Astrocyte (in vitro differentiated cells and primary cell): ENCODE data around the gene SCAPER. TPM values are rescaled to one million over a fixed set of nuclear protein-coding genes. Genes with fewer than 3 reads are reported as not detected.
"Not testable (repeated sequence)": the region's sequence is repeated elsewhere in the genome, so short reads cannot be mapped to it uniquely, and the experiment has no call there.

Experiments
- DNase-seq: peaks from one replicate; pipeline ENCODE4 v3.0.0-alpha.2; 2010; ENCODE audit warnings: low read depth
- FAIRE-seq: peaks from 2 replicates; lab custom pipeline; 2011; peaks lifted over from hg19 to GRCh38; lab: Jason Lieb, UNC
- H2AFZ ChIP-seq: 2 replicates; pipeline ENCODE4 v1.6.0; 2012; ENCODE audit warnings: low read depth, low read length, inconsistent platforms
- H3K27ac ChIP-seq: 2 replicates; pipeline ENCODE4 v1.5.1; 2011; ENCODE audit warnings: low read depth, low read length, inconsistent platforms
- H3K27me3 ChIP-seq: 2 replicates; pipeline ENCODE4 v1.6.0; 2011; ENCODE audit warnings: low read length, inconsistent platforms; ENCODE audit not compliant: insufficient read depth
- H3K36me3 ChIP-seq: 2 replicates; pipeline ENCODE4 v1.5.1; 2011; ENCODE audit warnings: low read length, inconsistent platforms; ENCODE audit not compliant: insufficient read depth
- H3K4me1 ChIP-seq: 2 replicates; pipeline ENCODE4 v1.5.1; 2011; ENCODE audit warnings: low read length, inconsistent platforms; ENCODE audit not compliant: insufficient read depth
- H3K4me2 ChIP-seq: 2 replicates; pipeline ENCODE4 v1.6.0; 2012; ENCODE audit warnings: low read length, inconsistent platforms
- H3K4me3 ChIP-seq: 2 replicates; pipeline ENCODE4 v1.5.1; 2011; ENCODE audit warnings: low read depth, mild to moderate bottlenecking, low read length, inconsistent platforms; ENCODE audit not compliant: insufficient read depth
- H3K79me2 ChIP-seq: 2 replicates; pipeline ENCODE4 v1.6.0; 2012; ENCODE audit warnings: mild to moderate bottlenecking, low read length, inconsistent platforms; ENCODE audit not compliant: insufficient read depth
- H3K9ac ChIP-seq: 2 replicates; pipeline ENCODE4 v1.6.0; 2012; ENCODE audit warnings: mild to moderate bottlenecking, low read length, inconsistent platforms
- H3K9me3 ChIP-seq: 2 replicates; pipeline ENCODE4 v1.5.1; 2012; ENCODE audit warnings: low read depth, mild to moderate bottlenecking, low read length, inconsistent platforms; ENCODE audit not compliant: insufficient read depth
- H4K20me1 ChIP-seq: 2 replicates; pipeline ENCODE4 v1.6.0; 2012; ENCODE audit warnings: low read length, inconsistent platforms; ENCODE audit not compliant: insufficient read depth
- H3K27ac Mint-ChIP-seq: one replicate; pipeline ENCODE4 v1.8.0; 2021; ENCODE audit warnings: mild to moderate bottlenecking, mixed read lengths; ENCODE audit not compliant: unreplicated experiment
- H3K27me3 Mint-ChIP-seq: one replicate; pipeline ENCODE4 v1.8.0; 2021; ENCODE audit warnings: low read depth, mixed read lengths; ENCODE audit not compliant: unreplicated experiment
- H3K36me3 Mint-ChIP-seq: one replicate; pipeline ENCODE4 v1.8.0; 2021; ENCODE audit warnings: low read depth, mixed read lengths; ENCODE audit not compliant: unreplicated experiment
- H3K4me1 Mint-ChIP-seq: one replicate; pipeline ENCODE4 v1.8.0; 2021; ENCODE audit warnings: low read depth, mixed read lengths; ENCODE audit not compliant: unreplicated experiment
- H3K4me3 Mint-ChIP-seq: one replicate; pipeline ENCODE4 v1.8.0; 2021; ENCODE audit warnings: mild to moderate bottlenecking, moderate library complexity, mixed read lengths; ENCODE audit not compliant: unreplicated experiment
- H3K9me3 Mint-ChIP-seq: one replicate; pipeline ENCODE4 v1.8.0; 2021; ENCODE audit warnings: mild to moderate bottlenecking, mixed read lengths; ENCODE audit not compliant: unreplicated experiment
- CTCF ChIP-seq: IDR thresholded peaks from 2 replicates; pipeline ENCODE4 v1.5.1; 2011; ENCODE audit warnings: low read depth, mild to moderate bottlenecking, inconsistent platforms, low read length, moderate library complexity; ENCODE audit not compliant: insufficient read depth
- EZH2 ChIP-seq: IDR thresholded peaks from 2 replicates; pipeline ENCODE4 v1.6.1; 2012; ENCODE audit warnings: mild to moderate bottlenecking, low read length, inconsistent platforms; ENCODE audit not compliant: insufficient read depth
- total RNA-seq: library from RNA; stranded (reverse); gene quantifications from 2 replicates; pipeline ENCODE4 v1.2.1, GENCODE V29; 2021

SCAPER gene
- total RNA-seq, 1 donor from 2014 or later = 8.6 TPM

- Histone ChIP-seq H3K9ac (no peak overlapping the region), H3K36me3 (no peaks in the 10 kb centered on the region), H4K20me1 (peaks cover 8% of the 10 kb centered on the region), H3K9me3 (no peaks in the 10 kb centered on the region), H3K27ac (no peak overlapping the region), H2AFZ (no peak overlapping the region), H3K27me3 (no peaks in the 10 kb centered on the region), H3K4me1 (no peaks in the 10 kb centered on the region), H3K79me2 (no peaks in the 10 kb centered on the region), H3K4me2 (no peak overlapping the region), H3K4me3 (no peak overlapping the region)
- no peaks in the 10 kb centered on the region for H3K36me3 Mint-ChIP-seq
- H3K27me3 Mint-ChIP-seq = no peaks in the 10 kb centered on the region
- H3K9me3 Mint-ChIP-seq = no peaks in the 10 kb centered on the region
- H3K4me1 Mint-ChIP-seq = no peaks in the 10 kb centered on the region
- no peak overlapping the region for H3K27ac Mint-ChIP-seq
- TF ChIP-seq CTCF (no peak), EZH2 (no peak)
- H3K4me3 Mint-ChIP-seq = no peak overlapping the region
- DNase-seq (no peak), FAIRE-seq (no peak)
Observed at GRCh38 chr15:76861815-76862397, 43.2 kb downstream of the SCAPER start.

- no peaks in the 10 kb centered on the region for H3K27me3 Mint-ChIP-seq
- no peak for FAIRE-seq
Observed at GRCh38 chr15:76860201-76860600, 44.9 kb downstream of the SCAPER start.

GRCh38 chr15:76850367-76850766 is 54.8 kb downstream of the SCAPER start:
- not testable (repeated sequence) for H3K27ac Mint-ChIP-seq, FAIRE-seq, H3K4me3 Mint-ChIP-seq, H3K4me1 ChIP-seq, H3K36me3 ChIP-seq, H3K9me3 Mint-ChIP-seq, H3K27me3 ChIP-seq, H3K4me1 Mint-ChIP-seq, H3K9me3 ChIP-seq, H3K4me2 ChIP-seq, DNase-seq, H2AFZ ChIP-seq, H4K20me1 ChIP-seq, H3K79me2 ChIP-seq, H3K4me3 ChIP-seq, H3K27ac ChIP-seq, H3K27me3 Mint-ChIP-seq, H3K9ac ChIP-seq
- H3K36me3 Mint-ChIP-seq = peaks cover 25% of the 10 kb centered on the region

More at GRCh38 chr15:76860201-76860600, 44.9 kb downstream of the SCAPER start:
- H3K9ac ChIP-seq = no peak overlapping the region
- Mint-ChIP-seq H3K36me3 (peaks cover 6% of the 10 kb centered on the region), H3K9me3 (peaks cover 2% of the 10 kb centered on the region), H3K4me3 (no peak overlapping the region), H3K4me1 (no peaks in the 10 kb centered on the region), H3K27ac (no peak overlapping the region)
- no peak overlapping the region for H3K27ac ChIP-seq
- H3K27me3 ChIP-seq = no peaks in the 10 kb centered on the region
- no peaks in the 10 kb centered on the region for H3K4me1 ChIP-seq
- no peak overlapping the region for H2AFZ ChIP-seq
- no peaks in the 10 kb centered on the region for H4K20me1 ChIP-seq
- H3K79me2 ChIP-seq = no peaks in the 10 kb centered on the region
- no peaks in the 10 kb centered on the region for H3K36me3 ChIP-seq
- no peaks in the 10 kb centered on the region for H3K9me3 ChIP-seq
- no peak overlapping the region for H3K4me2 ChIP-seq
- DNase-seq = no peak
- H3K4me3 ChIP-seq = no peak overlapping the region
- TF ChIP-seq CTCF (no peak), EZH2 (no peak)
